ENCODE measurements around the gene NFE2L3. TPM values are rescaled to one million over a fixed set of nuclear protein-coding genes. Genes with fewer than 3 reads are reported as not detected.

Gene NFE2L3
- total and polyA plus RNA-seq, 2 of the 4 experiments (the other 2 are of a cell fraction), result 28.0 to 43.2 TPM

DNA sequence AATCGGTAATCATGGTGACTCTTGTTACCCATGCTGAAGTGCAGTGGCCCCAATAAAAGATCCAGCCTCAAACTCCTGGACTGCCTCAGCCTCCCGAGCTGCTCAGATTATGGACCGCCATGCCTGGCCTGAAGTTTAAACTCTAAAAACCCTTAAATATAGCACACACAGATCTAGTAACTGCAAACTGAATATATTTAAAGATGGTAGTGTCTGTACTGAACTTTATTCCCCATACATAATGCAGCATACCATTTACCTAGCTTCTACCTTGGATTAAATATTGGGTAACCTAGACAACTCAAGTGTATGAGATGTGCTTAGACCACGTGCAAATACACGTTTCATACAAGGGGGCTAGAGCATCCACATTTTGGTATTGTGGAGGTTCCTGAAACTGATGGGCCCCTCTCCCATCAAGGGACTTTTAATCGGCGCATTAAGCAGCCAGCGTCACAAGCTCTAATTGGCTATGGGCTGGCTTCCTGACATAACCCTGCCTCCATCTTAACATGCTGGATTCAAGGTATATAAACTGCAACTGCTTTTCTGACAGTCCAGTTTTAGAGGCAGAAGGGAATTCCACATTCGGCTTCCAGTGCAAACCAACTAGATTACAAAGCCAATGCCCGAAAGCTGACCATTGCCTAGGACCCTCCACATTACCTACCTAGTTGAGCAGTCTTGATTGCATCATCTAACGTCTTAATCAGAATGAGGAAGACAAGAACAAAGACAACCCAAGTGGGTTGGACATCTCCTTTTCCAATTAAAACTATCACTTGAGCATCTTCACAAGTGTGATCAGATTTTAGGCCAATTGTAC is 35.6 kb downstream of the NFE2L3 start (continued):
- peak; percentile 86 for TF ChIP-seq CEBPB (IDR thresholded peaks at IDR 0.05; ENCODE audit: low read depth, low read length)

- in situ Hi-C loops (cut with MboI; ENCODE audit: low sequenced_read_pairs) (no loop called here), intact Hi-C loops (cut with micrococcal nuclease) (no loop called here)
These were observed 36.4 kb downstream of the NFE2L3 start for GRCh38 chr7:26188206-26188956.

More at GRCh38 chr7:26188206-26188956, 36.4 kb downstream of the NFE2L3 start:
- Histone ChIP-seq H2BK5ac (ENCODE audit: low read depth, low read length, poor library complexity, severe bottlenecking) (no peak overlapping the region), H4K5ac (ENCODE audit: low read depth, low read length) (no peak overlapping the region), H3K4me2 (ENCODE audit: low read depth, low read length) (no peak overlapping the region), H2BK20ac (ENCODE audit: low read depth, low read length) (no peak overlapping the region), H3K18ac (ENCODE audit: low read depth, low read length) (no peak overlapping the region), H3K27ac (ENCODE audit: insufficient read depth, low read length) (no peak overlapping the region), H4K91ac (ENCODE audit: insufficient read depth, low read depth, low read length) (no peak overlapping the region), H3K23ac (ENCODE audit: low read depth, low read length) (no peak overlapping the region), H3K36me3 (ENCODE audit: control insufficient read depth, insufficient read depth, low read length) (peaks cover 34% of the 10 kb centered on the region), H3K14ac (replicated peaks; ENCODE audit: low read depth, low read length) (no peak overlapping the region), H3K79me1 (ENCODE audit: low read depth in 1 of 2, low read length in 2 of 2) (peaks cover 33 to 52% of the 10 kb centered on the region in 2 experiments), H2AFZ (replicated peaks; ENCODE audit: low read length, poor library complexity) (no peak overlapping the region), H3K9me3 (ENCODE audit: control insufficient read depth, insufficient read depth, low read length) (no peaks in the 10 kb centered on the region), H2BK15ac (ENCODE audit: low read depth, low read length) (no peak overlapping the region), H4K8ac (ENCODE audit: low read depth in 2 of 2, low read length in 2 of 2) (no peak overlapping the region), H3K4me1 (ENCODE audit: control insufficient read depth, insufficient read depth, low read length) (no peaks in the 10 kb centered on the region; the same call in 1 of the 2 replicates), H3K4ac (ENCODE audit: low read depth, low read length) (no peak overlapping the region), H2AK9ac (replicated peaks; ENCODE audit: low read depth, low read length, poor library complexity) (no peak overlapping the region), H3K9me1 (ENCODE audit: insufficient read depth, low read length) (no peaks in the 10 kb centered on the region), H2BK120ac (ENCODE audit: low read depth, low read length) (no peak overlapping the region), H2AK5ac (ENCODE audit: low read depth, low read length) (no peak overlapping the region), H3K4me3 (ENCODE audit: insufficient read depth, low read depth, low read length) (no peak overlapping the region), H4K20me1 (ENCODE audit: insufficient read depth, low read length) (peaks cover 68% of the 10 kb centered on the region), H3K56ac (ENCODE audit: extremely low read depth, insufficient read depth, low read length) (no peak overlapping the region), H3K9ac (ENCODE audit: low read depth, low read length) (no peak overlapping the region), H3K27me3 (ENCODE audit: control insufficient read depth, insufficient read depth, low read length) (no peaks in the 10 kb centered on the region)
- whole genome bisulfite sequencing, 2 experiments (ENCODE audit: extremely low coverage in 2 of 2, insufficient read length in 1 of 2), result no CpG with 5 or more reads among the region's 9 CpGs
- DNase-seq (no peak), ATAC-seq (ENCODE audit: low read depth) (no peak)
- ChIA-PET POLR2A (ENCODE audit: unreplicated experiment) (interaction anchor here (0.7 to 1.1 kb wide), 3 partner anchors 8 to 23 kb away, joined by 3 to 4 read pairs (median 3); no protein-coding TSS in a partner anchor), CTCF (interaction anchor here (1.5 to 2.0 kb wide), 2 partner anchors 10 to 97 kb away, joined by 7 read pairs; no protein-coding TSS in a partner anchor)
- TF ChIP-seq POLR2A (IDR thresholded peaks at IDR 0.05; ENCODE audit: low read depth, low read length) (peak; percentile 50), RFX5 (IDR thresholded peaks at IDR 0.05; ENCODE audit: low read depth, low read length) (no peak)
- dilution Hi-C loops (cut with HindIII; ENCODE audit: low sequenced_read_pairs, unreplicated experiment), result no loop called here
- no TSS peak for BruUV-seq (replicated peaks)
